Stimulated activated naive CD4-positive, alpha-beta T cell (primary cell): ENCODE measurements around the gene WSCD1.

Experiments
- DNase-seq, 6 experiments: peaks; one replicate each; lab custom pipeline; 2025; lab: John Stamatoyannopoulos, UW

The WSCD1 gene

DNA sequence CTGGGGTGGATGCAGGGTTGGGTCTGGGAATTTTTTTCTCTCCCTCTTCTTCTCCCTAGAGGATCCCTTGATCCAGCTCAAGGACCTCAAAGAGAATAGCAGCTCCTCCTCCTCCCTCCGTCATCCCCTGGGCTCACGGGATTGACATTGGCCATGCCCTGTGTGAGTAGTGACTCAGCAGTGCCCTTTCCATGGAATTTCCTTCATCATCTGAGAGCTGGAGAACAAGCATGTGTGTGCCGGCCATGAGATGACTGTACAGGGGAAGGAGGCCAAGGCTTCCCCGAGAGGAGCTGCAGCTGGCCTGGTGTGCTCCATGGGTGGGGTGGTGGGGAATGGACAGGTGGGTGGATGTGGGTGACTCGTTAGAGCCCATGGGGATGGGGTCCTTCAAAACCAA, 8.9 kb upstream of the WSCD1 start:
- no peak for DNase-seq

- no peak for DNase-seq
Observed at GRCh38 chr17:6064868-6065267, 5.3 kb upstream of the WSCD1 start.

GRCh38 chr17:6065351-6065750, 4.8 kb upstream of the WSCD1 start:
- DNase-seq = no peak

- DNase-seq = no peak
Observed at GRCh38 chr17:6066183-6066948, 3.8 kb upstream of the WSCD1 start.

DNA sequence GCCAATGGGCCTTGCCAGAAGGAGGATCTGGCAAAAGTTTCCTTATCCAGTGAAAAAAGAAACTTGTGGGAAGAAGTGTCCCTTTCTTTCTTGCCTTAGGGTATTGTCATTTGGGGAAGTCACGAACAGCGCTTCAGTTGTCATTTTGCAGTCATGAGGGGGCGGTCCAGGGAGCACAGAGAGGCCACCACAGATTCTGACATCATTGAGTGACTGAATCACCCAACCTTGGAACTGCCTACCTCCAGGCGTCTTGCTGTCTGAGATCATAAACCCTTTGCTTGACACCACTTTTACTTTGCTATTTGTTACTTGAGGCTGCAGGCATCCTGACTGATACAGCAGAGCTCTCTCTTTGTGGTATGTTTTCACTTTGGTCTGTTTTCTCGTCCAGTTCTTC, 3.1 kb upstream of the WSCD1 start:
- no peak for DNase-seq

DNA sequence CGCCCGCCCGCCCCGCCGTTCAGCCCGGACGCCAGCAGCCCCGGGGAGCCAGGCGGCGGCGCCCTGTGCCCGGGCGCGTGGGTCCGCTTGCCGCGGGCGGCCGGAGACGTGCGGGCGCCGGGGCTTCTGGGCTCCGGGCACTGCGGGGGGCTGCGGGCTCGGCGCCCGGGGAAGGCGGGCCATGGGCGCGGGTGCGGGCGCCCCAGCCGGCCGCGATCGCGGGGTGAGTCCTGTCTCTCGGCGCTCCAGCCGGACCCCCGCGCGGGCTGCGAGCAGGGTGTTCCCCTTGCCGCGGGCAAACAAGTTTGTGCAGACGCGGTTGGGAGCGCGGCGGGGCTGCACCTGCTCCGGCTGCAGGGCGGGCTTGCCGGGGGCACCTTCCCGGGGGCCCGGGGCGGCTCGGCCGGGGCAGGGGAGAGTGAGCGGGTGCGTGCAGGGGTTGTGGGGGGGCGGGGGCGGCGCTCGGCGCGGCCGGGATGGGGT, 292 bp downstream of the WSCD1 start:
- DNase-seq = no peak

DNA sequence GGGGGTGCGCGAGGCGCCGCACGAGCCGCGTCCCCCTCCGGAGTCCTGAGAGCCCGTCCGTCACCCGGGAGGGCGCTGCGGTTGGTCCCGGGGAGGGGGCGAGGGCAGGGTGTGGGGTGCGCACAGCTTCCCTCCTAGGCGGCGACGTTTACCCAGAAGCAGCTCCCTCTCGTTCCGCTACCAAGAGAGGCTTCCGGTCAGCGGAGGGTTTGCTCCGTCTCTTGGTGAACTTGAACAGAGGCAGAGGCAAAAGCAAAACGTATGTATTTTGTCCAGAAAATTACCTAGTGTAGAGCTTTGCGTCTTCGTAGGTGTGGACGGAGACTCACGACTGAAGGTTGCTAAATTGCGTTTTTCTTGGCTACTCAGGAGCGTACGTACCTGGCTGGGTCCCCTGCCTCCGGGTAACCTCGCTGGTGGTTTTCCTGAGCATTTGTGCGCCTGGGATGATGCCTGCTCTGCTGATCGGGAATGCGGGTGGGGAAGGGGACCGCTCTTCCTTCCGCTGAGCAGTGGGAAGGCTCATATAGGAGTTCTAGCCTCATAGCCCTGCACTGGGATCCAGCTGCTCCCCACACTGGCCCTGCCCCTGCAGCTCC, 833 bp downstream of the WSCD1 start:
- DNase-seq = no peak

- DNase-seq = no peak
Observed at GRCh38 chr17:6071528-6072065, 1.4 kb downstream of the WSCD1 start.

DNA sequence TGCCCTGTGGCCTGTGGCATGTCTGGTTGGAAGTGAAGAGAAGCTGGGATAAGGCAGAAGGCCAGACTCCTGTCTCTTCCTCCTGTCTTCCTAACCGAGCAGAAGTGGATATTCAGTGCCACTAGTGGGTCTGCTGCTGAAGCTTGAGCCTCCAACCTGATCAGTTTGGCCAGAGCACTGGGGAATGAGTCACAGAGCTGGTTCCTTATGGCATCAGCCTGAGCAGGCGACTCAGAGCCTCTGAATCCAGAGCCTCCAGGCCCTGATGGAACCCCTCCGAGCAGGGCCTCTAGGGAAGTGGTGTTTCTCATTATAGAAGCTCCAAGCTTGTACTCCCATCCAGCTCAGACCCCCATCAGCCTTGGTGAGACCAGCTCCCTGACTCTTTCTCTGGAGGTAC, 2.0 kb downstream of the WSCD1 start:
- DNase-seq = no peak

- no peak for DNase-seq
Observed at GRCh38 chr17:6072611-6073010, 2.4 kb downstream of the WSCD1 start.

DNA sequence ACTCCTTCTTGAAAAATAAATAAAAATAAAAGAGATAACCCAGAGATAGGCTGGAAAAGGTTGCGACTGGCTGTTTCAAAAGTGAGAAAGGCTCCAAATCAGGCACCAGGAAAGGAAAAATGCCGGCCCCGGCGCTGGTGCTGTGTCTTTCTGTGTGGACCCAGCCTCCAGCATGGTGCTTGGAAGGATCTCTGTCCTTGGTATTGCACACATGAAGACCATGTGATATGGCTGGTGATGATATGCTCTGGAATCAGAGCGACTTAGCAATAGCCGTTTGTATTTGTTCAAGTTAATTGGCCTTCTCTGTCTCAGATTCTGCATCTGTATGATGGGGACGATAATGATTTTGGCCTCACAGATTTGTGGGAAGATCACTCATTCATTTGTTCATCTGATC, 3.4 kb downstream of the WSCD1 start:
- DNase-seq = no peak

DNA sequence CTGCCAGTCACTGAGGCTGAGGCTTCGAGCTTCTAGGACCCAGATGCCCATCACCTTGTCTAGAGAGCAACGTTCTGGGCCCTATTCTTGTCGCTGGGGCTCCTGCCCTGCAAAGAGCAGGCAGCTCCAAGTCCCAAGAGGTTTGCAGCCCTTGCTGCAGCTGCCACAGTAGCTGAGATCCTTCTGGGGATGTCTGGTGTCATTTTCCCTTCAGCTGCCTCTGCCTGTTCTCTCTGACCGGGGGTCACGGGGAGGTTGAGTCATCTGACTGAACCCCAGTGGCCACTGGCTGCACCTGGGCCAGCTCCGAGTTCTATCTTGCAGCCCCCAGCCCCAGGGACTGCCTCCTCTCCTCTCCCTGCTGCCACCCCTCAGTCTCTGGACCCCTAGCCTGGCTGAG, 4.9 kb downstream of the WSCD1 start:
- no peak for DNase-seq

- no peak for DNase-seq
Observed at GRCh38 chr17:6075845-6076244, 5.7 kb downstream of the WSCD1 start.

DNA sequence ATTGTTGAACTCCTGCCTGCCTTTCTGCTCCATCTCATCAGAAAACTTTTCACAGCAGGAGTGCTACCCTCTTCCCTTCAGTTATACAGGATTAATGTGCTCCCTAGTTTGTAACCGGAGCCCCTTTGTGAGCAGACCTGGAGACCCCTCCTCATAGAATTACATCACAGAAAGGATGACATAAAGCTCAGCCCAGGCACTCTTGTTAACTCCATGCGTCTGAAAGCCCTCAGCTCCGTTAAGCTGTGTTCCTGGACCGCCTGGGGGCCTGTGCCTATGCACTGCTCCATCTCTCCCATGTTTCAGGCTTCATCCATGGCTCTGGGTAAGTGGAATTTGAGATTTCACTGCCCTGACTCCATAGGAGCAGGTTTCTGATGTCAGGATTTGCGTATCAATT, 7.6 kb downstream of the WSCD1 start:
- no peak for DNase-seq

GRCh38 chr17:6078458-6078871, 8.3 kb downstream of the WSCD1 start:
- no peak for DNase-seq

GRCh38 chr17:6079155-6079888, 9.1 kb downstream of the WSCD1 start:
- DNase-seq = no peak

DNA sequence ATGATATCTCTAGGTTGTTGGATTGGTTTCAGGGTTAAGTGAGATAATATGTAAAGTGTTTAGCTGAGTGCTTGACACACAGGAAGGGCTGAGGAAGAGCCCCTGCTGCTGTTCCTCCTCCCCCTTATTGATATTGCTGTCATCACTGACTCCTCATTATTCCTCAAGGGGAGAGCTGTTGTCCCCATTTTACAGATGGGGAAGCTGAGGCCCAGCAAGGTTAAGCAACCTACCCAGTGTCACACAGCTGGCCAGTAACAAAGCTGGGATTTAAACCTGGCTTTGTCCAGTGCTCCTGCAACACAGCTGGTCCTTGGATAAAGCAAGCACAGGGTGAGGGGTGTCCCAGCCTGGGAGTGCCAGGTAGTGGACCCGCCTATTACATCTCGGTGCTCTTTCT, 9.8 kb downstream of the WSCD1 start:
- DNase-seq = no peak

GRCh38 chr17:6080711-6081430, 10.7 kb downstream of the WSCD1 start:
- no peak for DNase-seq

DNA sequence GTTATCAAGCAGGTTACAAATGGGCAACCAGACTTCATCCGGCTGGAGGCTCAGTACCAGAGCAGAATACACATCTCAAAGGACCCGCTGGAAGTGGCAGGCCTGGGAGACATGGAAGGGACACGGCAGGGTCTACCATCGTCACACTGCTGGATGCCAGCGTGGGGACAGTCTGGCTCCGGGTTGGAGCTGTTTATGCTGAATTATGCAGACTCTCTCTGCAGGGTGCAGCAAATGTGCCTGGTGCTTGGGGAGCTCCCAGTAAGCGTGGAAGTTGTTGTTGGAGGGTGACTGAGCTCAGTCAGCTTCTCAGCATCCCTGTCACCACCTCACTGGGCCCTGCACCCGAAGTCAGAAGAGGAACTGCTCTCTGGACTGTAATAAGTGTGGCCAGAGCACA, 12.2 kb downstream of the WSCD1 start:
- no peak for DNase-seq

DNA sequence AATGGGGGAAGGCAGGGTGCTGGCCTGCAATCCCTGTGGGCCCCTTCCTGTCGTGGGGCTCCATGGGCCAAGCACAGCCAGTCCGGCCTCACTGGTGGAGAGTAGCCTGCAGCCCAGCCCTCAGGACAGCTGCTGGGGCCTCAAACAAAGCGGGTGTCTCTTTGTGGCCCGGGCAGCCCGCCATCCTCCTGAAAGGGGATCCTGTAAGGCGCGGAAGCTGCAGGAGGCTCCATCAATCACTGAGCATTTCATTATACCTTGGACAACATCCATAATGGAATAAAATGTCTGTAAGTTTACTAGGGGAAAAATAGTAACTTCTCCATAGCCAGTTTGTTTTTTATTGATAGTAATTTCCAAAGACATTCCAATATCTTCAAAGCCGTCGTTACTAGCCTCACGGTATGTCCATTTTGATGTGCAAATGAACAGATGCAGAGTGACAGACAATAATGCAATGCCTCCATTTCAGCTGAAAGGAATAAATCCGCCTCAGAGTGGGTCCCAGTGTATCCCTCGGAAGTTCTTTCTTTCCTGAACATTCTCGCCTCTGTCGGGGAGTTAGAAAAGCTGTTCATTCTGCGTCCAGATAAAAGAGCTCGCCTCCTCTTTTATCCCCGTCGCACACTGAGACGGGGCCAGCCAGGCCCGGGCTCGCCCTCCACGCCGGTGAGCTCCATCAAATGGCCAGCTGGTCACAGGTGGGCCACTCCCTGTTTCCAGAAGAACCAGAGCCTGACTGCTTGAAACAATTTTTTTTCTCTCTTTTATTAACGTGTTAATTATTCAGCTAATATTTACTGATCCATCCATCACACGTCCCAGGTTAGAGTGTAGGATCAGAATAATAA, 14.4 kb downstream of the WSCD1 start:
- DNase-seq = no peak

- DNase-seq = no peak
Observed at GRCh38 chr17:6085812-6086211, 15.6 kb downstream of the WSCD1 start.
